Activated naive CD4-positive, alpha-beta T cell (primary cell): Measurements from ENCODE around the gene FAM50A.
A peak's percentile ranks its signal among the peaks of the same experiment; 100 is the strongest.

ENCODE experiments used
- DNase-seq, 4 experiments: peaks; one replicate each; lab custom pipeline; 2025; lab: John Stamatoyannopoulos, UW

The FAM50A gene

DNA sequence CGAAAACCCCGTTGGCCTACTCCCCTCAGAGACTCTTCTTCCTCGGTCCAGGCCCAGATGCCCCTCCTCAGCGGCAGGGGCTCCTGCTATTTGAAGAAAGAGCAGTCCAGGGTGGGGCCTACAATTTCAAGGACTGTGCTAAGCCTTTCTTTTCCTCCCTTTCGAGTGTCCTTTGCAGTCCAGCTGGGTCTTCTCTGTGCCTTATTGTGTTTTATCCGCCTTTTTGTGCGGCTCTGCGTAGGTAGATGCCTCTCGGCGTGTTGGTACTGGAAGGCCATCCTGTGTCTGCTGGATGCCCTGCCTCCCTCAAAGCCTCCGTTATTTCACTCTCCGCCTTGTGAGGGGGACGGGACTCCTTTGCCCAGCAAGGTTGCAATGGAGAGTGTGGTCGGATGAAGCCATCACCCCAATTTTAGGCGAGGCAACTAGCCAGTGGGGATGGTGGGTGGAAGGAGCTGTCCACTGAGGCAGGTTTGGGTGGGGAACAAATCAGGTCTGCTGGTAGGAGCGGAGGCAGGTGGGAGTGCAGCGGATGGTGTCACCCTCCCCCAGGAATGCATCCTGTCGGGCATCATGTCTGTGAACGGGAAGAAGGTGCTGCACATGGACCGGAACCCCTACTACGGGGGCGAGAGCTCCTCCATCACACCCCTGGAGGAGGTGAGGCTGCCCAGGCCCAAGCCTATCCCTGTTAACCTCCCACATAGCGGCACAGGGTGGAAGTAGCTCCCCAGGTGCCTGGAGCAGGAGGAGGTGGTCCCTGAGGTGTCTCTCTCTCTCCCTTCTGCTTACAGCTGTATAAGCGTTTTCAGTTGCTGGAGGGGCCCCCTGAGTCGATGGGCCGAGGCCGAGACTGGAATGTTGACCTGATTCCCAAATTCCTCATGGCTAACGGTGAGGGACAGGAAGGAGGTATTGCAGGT is 5.7 kb upstream of the FAM50A start:
- DNase-seq: no peak

- no peak for DNase-seq
Measured at GRCh38 chrX:154439841-154440240, 4.1 kb upstream of the FAM50A start.

- DNase-seq: no peak
Measured at GRCh38 chrX:154440623-154441357, 3.2 kb upstream of the FAM50A start.

DNA sequence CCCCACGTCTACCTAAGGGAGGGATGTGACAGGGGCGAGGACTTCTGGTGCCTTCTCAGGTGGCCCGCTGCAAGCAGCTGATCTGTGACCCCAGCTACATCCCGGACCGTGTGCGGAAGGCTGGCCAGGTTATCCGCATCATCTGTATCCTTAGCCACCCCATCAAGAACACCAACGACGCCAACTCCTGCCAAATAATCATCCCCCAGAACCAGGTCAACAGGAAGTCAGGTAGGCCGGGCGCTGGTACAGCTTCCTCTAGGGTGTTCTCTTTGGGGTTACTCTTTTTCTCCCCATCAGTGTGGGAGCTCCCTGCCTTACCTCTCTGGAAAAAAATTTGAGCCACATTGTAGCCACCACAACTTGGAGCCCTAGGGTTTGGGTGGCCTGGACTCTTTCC is 2.4 kb upstream of the FAM50A start:
- DNase-seq: no peak

- no peak for DNase-seq
Measured at GRCh38 chrX:154441984-154442707, 1.8 kb upstream of the FAM50A start.

- DNase-seq: no peak
Measured at GRCh38 chrX:154443479-154443910, 446 bp upstream of the FAM50A start.

DNA sequence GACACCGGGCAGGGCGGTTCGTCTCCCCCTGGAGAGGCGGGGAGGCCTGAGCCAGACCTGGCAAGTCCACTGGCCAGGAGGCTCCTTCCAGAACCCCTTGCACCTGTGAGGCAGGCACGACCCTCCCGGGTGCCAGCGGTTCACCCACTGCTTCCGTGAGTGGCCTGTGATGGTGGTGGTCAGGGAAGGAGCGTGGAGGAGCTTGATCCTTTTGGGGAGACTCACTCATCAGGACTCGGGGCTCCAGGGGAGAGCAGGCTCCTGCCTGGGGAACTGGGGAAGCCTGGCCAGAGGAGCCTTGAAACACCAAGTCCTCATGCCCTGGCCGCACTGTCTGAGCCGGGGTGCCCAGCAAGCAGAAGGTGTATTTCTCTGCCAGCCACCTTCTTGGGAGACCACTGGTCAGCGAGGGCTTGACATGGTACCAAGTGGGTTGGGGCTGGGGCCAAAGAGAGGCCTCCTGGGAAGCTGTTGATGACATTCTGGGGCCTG is 860 bp downstream of the FAM50A start:
- no peak for DNase-seq

DNA sequence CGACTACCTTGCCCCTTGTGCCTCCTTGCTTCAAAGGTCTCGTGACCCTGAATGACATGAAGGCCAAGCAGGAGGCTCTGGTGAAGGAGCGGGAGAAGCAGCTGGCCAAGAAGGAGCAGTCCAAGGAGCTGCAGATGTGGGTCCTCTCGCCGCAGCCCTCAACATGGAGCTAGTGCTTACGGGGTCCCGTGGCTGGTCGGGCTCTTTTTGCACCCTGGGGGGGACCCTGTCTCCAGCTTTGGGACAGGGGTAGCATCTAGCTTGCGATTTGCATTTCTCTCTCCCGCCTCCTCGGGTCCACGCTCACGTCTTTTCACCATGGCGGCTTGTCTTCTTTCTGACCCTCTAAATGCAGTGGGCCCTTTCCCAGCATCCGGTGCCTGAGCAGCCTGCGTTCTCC is 1.8 kb downstream of the FAM50A start:
- DNase-seq: no peak

DNA sequence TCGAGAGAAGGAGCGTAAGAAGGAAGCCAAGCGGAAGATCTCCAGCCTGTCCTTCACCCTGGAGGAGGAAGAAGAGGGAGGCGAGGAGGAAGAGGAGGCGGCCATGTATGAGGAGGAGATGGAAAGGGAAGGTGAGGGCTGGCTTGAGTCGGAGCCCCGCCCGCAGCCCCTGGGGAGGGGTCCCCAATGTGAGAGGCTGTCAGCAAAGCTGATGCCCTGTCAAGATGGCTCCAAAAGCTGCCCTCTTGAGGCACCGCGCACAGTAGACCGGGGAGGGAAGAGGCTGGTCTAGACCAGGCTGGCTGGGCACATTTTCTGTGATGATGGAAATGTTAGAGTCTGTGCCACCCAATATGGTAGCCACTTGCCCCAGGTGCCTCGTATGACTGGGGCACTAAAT is 2.5 kb downstream of the FAM50A start:
- DNase-seq: no peak

DNA sequence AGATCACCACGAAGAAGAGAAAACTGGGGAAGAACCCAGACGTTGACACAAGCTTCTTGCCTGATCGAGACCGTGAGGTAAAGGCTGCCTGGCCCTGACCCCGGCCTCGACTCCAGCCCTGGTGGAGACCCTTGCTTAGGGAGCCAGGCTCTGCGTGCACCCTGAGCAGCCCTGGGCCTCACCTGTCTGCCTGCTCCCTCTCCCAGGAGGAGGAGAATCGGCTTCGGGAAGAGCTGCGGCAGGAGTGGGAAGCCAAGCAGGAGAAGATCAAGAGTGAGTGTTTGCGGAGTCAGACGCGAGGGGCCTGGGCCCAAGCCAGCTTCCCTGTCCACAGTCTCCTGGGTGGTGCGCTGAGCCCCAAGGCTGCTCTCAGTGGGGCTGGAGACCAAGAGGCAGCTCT is 4.5 kb downstream of the FAM50A start:
- no peak for DNase-seq

DNA sequence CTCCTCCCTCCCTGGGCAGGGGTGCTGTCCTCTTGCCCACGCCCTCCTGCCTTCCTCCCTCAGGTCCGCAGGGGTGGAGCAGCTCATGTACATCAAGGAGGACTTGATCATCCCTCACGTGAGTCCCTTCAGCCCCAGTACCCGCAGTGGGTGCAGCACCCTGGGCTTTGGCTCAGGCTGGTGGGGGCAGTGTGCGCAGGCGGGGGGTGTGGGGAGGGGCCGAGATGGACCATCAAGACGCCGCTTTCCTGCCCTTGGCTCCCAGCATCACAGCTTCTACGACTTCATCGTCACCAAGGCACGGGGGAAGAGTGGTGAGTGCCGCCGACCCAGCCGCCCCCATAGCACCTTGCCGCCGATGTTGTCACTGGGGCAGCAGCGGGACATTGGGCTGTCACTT is 5.7 kb downstream of the FAM50A start:
- no peak for DNase-seq

GRCh38 chrX:154450312-154450711 is 6.4 kb downstream of the FAM50A start:
- no peak for DNase-seq

- no peak for DNase-seq
Measured at GRCh38 chrX:154452823-154453222, 8.9 kb downstream of the FAM50A start.

- DNase-seq: peak in 2 of 4 experiments; percentile 33 to 68
Measured at GRCh38 chrX:154457491-154458115, 13.7 kb downstream of the FAM50A start.

DNA sequence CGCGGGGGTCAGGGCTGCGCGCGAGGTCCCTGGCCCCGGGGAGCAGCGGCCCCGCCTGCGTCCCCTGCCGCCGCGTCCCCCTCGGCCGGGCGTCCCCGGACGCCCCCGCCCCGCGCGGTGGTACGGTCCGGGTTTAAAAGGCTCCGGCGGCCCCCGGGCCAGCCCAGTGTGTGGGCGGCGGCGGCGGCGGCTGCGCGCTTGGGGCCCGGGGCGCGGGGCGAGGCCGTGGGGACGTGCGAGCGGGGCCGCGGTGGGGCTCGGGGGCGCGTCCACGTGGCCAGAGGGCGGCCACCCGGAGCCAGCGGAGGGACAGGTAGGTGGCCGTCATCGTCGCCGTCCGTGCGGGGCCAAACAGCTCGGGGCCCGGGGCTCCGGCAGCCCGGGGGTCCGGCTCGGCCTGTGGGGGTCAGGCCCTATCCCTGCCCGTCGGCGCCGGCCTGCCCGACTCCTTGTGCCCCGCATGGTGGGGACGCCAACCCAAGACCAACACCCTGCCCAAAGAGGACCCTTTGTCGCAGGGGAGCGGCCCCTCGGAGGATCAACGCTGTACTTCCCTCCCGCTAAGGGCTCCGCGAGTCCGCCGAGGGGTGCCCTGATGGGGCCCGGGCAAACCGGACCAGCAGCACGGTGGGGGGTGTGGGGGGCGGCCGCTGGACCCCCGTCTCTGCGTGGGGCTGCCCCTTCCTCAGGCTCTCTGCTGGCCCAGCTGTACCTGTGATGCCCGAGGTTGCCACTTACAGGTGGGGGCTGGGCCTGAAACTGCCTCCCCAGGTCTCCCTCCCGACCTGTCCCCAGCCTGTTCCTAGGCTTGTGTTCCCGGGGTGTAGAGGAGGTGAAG is 14.4 kb downstream of the FAM50A start, which contains the start of gene PLXNA3:
Gene PLXNA3, plus strand, starts transcription at position 166 of the 838 bp plus-strand sequence. CDS start 1,903 bp downstream, outside the sequence.
- peak; percentile 8 to 68 (median 30) for DNase-seq

- no peak for DNase-seq
Measured at GRCh38 chrX:154458954-154459778, 15.2 kb downstream of the FAM50A start.

GRCh38 chrX:154459832-154460231 is 15.9 kb downstream of the FAM50A start:
- no peak for DNase-seq

DNA sequence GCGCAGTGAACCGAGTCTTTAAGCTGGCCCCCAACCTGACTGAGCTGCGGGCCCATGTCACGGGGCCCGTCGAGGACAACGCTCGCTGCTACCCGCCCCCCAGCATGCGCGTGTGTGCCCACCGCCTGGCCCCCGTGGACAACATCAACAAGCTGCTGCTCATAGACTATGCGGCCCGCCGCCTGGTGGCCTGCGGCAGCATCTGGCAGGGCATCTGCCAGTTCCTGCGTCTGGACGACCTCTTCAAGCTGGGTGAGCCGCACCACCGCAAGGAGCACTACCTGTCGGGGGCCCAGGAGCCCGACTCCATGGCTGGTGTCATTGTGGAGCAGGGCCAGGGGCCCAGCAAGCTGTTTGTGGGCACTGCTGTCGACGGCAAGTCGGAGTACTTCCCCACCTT is 16.4 kb downstream of the FAM50A start:
- DNase-seq: no peak

GRCh38 chrX:154462396-154462795 is 18.5 kb downstream of the FAM50A start:
- DNase-seq: no peak
